AG04449 (cell line): ENCODE data around the gene CYB561D1.

Source experiments
- CTCF ChIA-PET: fragments of 350-600 bp; formaldehyde crosslinking; extraction: SDS; loops from one replicate; lab custom pipeline; 2021; ENCODE audit warnings: antibody characterized with exemption; lab: Yijun Ruan, JAX
- POLR2A ChIA-PET: fragments of 400-600, 350-600 bp; formaldehyde crosslinking; extraction: SDS; loops from one replicate; lab custom pipeline; 2020; ENCODE audit warnings: antibody characterized with exemption, inconsistent platforms; lab: Yijun Ruan, JAX
- DNase-seq: peaks from one replicate; pipeline ENCODE4 v3.0.0-alpha.2; 2010; ENCODE audit warnings: low read depth, low spot score
- H3K4me3 ChIP-seq: 2 replicates; pipeline ENCODE4 v1.5.1; 2011; ENCODE audit warnings: low read depth, mild to moderate bottlenecking, control low read depth, low read length
- CTCF ChIP-seq: IDR thresholded peaks from one replicate; pipeline ENCODE4 v1.5.1; 2011; ENCODE audit warnings: mild to moderate bottlenecking, moderate library complexity, low read length, control low read depth, inconsistent platforms; ENCODE audit not compliant: insufficient read depth; ENCODE audit errors: missing control alignments

CYB561D1 gene

GRCh38 chr1:109477821-109478220, 16.1 kb upstream of the CYB561D1 start:
- DNase-seq, result no peak
- H3K4me3 ChIP-seq, result no peak overlapping the region
- no peak for TF ChIP-seq CTCF
- ChIA-PET POLR2A (no interaction called here), CTCF (interaction anchor here (8.9 to 43.1 kb wide), 2 partner anchors 14 to 56 kb away, joined by 107 to 2790 read pairs; partner anchors contain the start of genes CYB561D1 and GPR61)

- CTCF ChIA-PET, result interaction anchor here (1.2 to 43.1 kb wide), 3 partner anchors 10 to 55 kb away, joined by 6 to 2790 read pairs (median 107); partner anchors contain the start of genes CYB561D1 and GPR61
- no peak for DNase-seq
- no peak for TF ChIP-seq CTCF
- POLR2A ChIA-PET, result no interaction called here
- no peak overlapping the region for H3K4me3 ChIP-seq
These were observed 15.1 kb upstream of the CYB561D1 start for GRCh38 chr1:109478806-109479205.

GRCh38 chr1:109479311-109479710, 14.6 kb upstream of the CYB561D1 start:
- POLR2A ChIA-PET, result no interaction called here
- TF ChIP-seq CTCF, result no peak
- no peak for DNase-seq
- CTCF ChIA-PET, result interaction anchor here (1.2 to 43.1 kb wide), 3 partner anchors 11 to 55 kb away, joined by 6 to 2790 read pairs (median 107); partner anchors contain the start of genes CYB561D1 and GPR61
- H3K4me3 ChIP-seq, result no peak overlapping the region

GRCh38 chr1:109479901-109480300, 14.0 kb upstream of the CYB561D1 start:
- no peak for TF ChIP-seq CTCF
- H3K4me3 ChIP-seq, result no peak overlapping the region
- no peak for DNase-seq
- POLR2A ChIA-PET, result no interaction called here
- CTCF ChIA-PET, result interaction anchor here (1.2 to 43.1 kb wide), 3 partner anchors 11 to 54 kb away, joined by 6 to 2790 read pairs (median 107); partner anchors contain the start of genes CYB561D1 and GPR61

- POLR2A ChIA-PET, result no interaction called here
- H3K4me3 ChIP-seq, result no peak overlapping the region
- CTCF ChIA-PET, result interaction anchor here (0.8 to 43.1 kb wide), 3 partner anchors 10 to 53 kb away, joined by 3 to 2790 read pairs (median 107); partner anchors contain the start of genes CYB561D1 and GPR61
- no peak for DNase-seq
- no peak for TF ChIP-seq CTCF
These were observed 12.2 kb upstream of the CYB561D1 start for GRCh38 chr1:109481646-109482045.

- ChIA-PET POLR2A (interaction anchor here (0.5 kb wide), 1 partner anchor 30 kb away, joined by 3 read pairs; no protein-coding TSS in a partner anchor), CTCF (interaction anchor here (0.8 to 43.1 kb wide), 3 partner anchors 9 to 52 kb away, joined by 3 to 2790 read pairs (median 107); partner anchors contain the start of genes CYB561D1 and GPR61)
- TF ChIP-seq CTCF, result no peak
- H3K4me3 ChIP-seq, result no peak overlapping the region
- no peak for DNase-seq
These were observed 11.7 kb upstream of the CYB561D1 start for GRCh38 chr1:109482242-109482641.
